Endothelial cell (in vitro differentiated cells): Measurements from ENCODE around the gene SAMD10. TPM values are rescaled to one million over a fixed set of nuclear protein-coding genes. Genes with fewer than 3 reads are reported as not detected.

Experiments used
- DNase-seq: peaks from one replicate; pipeline ENCODE4 v3.0.0; 2021; ENCODE audit warnings: low spot score
- H3K27ac Mint-ChIP-seq: one replicate; pipeline ENCODE4 v1.8.0; 2021; ENCODE audit warnings: mixed read lengths, inconsistent platforms; ENCODE audit not compliant: unreplicated experiment
- H3K27me3 Mint-ChIP-seq: one replicate; pipeline ENCODE4 v1.8.0; 2021; ENCODE audit warnings: mild to moderate bottlenecking, moderate library complexity, mixed read lengths, inconsistent platforms; ENCODE audit not compliant: unreplicated experiment
- H3K36me3 Mint-ChIP-seq: one replicate; pipeline ENCODE4 v1.8.0; 2021; ENCODE audit warnings: mild to moderate bottlenecking, low read depth, mixed read lengths, inconsistent platforms; ENCODE audit not compliant: unreplicated experiment
- H3K4me1 Mint-ChIP-seq: one replicate; pipeline ENCODE4 v1.8.0; 2021; ENCODE audit warnings: mild to moderate bottlenecking, mixed read lengths, inconsistent platforms; ENCODE audit not compliant: unreplicated experiment
- H3K4me3 Mint-ChIP-seq: one replicate; pipeline ENCODE4 v1.8.0; 2021; ENCODE audit warnings: mild to moderate bottlenecking, mixed read lengths, inconsistent platforms; ENCODE audit not compliant: unreplicated experiment
- H3K9me3 Mint-ChIP-seq: one replicate; pipeline ENCODE4 v1.8.0; 2021; ENCODE audit warnings: mixed read lengths, inconsistent platforms; ENCODE audit not compliant: unreplicated experiment
- total RNA-seq: library from RNA; stranded (reverse); fragmentation: NEBNext Ultra II Directional; extraction: Animal tissue kit (Norgen Biotek cat#: 25700); gene quantifications from one replicate; pipeline ENCODE4 v1.2.1, GENCODE V29; 2021; ENCODE audit not compliant: unreplicated experiment
- TF ChIP-seq, protein P1 (sequence below): fragments of 200-600 bp; sonication (generic); IDR thresholded peaks from one replicate; pipeline ENCODE4 v1.5.0; 2021; ENCODE audit warnings: antibody characterized with exemption; ENCODE audit not compliant: unreplicated experiment

SAMD10 gene
- total RNA-seq, 1 donor from 2014 or later, result 5.0 TPM

- no peak for DNase-seq
- H3K27ac Mint-ChIP-seq, result no peak overlapping the region
- TF ChIP-seq, protein P1, sequence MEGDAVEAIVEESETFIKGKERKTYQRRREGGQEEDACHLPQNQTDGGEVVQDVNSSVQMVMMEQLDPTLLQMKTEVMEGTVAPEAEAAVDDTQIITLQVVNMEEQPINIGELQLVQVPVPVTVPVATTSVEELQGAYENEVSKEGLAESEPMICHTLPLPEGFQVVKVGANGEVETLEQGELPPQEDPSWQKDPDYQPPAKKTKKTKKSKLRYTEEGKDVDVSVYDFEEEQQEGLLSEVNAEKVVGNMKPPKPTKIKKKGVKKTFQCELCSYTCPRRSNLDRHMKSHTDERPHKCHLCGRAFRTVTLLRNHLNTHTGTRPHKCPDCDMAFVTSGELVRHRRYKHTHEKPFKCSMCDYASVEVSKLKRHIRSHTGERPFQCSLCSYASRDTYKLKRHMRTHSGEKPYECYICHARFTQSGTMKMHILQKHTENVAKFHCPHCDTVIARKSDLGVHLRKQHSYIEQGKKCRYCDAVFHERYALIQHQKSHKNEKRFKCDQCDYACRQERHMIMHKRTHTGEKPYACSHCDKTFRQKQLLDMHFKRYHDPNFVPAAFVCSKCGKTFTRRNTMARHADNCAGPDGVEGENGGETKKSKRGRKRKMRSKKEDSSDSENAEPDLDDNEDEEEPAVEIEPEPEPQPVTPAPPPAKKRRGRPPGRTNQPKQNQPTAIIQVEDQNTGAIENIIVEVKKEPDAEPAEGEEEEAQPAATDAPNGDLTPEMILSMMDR, result no peak
- H3K27me3 Mint-ChIP-seq, result peaks cover 22% of the 10 kb centered on the region
- H3K9me3 Mint-ChIP-seq, result no peaks in the 10 kb centered on the region
- H3K4me3 Mint-ChIP-seq, result no peak overlapping the region
- peaks cover 18% of the 10 kb centered on the region for H3K4me1 Mint-ChIP-seq
- peaks cover 15% of the 10 kb centered on the region for H3K36me3 Mint-ChIP-seq
Observed at GRCh38 chr20:63947638-63948456, 31.6 kb downstream of the SAMD10 start.

- no peaks in the 10 kb centered on the region for H3K9me3 Mint-ChIP-seq
- peak overlapping the region; percentile 18 for H3K4me3 Mint-ChIP-seq
- peak overlapping the region; percentile 48 for H3K27ac Mint-ChIP-seq
- H3K36me3 Mint-ChIP-seq, result peaks cover 15% of the 10 kb centered on the region
- peaks cover 18% of the 10 kb centered on the region for H3K4me1 Mint-ChIP-seq
- H3K27me3 Mint-ChIP-seq, result peaks cover 21% of the 10 kb centered on the region
- DNase-seq, result no peak
- TF ChIP-seq, protein P1, result no peak
Observed at GRCh38 chr20:63946986-63947637, 32.3 kb downstream of the SAMD10 start.

DNA sequence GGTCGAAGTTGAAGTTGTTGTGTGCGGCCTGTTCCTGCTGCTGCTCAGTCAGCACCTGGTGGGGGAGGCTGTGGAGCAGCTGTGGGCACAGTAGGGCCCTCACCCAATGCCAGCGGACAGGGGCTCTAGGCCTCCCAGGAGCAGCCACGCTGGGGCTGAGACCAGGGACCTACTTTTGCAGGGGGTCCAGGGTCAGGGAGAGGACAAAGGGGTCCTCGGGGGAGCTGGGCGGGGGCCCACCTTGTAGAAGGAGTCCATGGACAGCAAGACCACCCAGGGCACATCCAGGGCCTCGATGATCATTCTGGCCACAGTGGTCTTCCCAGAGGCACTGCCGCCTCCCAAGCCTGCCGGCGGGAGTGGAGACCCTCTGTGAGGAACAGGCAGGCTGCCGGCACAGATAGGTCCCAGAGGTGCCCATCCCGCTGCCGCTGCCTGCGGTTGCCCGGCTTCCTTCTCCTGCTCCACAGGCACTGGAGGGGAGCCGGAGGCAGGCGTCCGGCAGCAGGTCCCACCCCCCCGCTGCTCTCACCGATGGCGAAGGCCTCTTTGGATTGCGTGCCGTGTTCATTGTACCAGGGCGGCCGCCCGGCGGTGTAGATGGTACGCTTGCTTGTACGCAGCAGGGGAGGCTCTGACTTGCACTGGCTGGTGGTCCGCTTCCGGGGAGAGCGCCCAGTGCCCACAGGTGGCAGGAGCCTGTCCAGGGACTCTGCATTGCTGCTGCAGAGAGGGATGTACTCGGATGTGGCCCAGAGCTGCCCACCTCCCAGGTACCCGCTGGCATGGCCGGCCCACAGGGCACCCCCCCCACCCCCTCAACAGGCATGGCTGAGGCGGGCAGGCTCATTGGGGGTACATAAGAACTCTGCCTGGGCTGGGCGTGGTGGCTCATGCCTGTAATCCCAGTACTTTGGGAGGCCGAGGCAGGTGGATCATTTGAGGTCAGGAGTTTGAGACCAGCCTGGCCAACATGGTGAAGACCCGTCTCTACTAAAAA lies 33.2 kb downstream of the SAMD10 start:
- Mint-ChIP-seq H3K4me3 (no peak overlapping the region), H3K9me3 (no peaks in the 10 kb centered on the region), H3K4me1 (peaks cover 18% of the 10 kb centered on the region), H3K27ac (no peak overlapping the region), H3K27me3 (peaks cover 21% of the 10 kb centered on the region), H3K36me3 (peaks cover 15% of the 10 kb centered on the region)
- DNase-seq, result no peak
- TF ChIP-seq, protein P1, result no peak

DNA sequence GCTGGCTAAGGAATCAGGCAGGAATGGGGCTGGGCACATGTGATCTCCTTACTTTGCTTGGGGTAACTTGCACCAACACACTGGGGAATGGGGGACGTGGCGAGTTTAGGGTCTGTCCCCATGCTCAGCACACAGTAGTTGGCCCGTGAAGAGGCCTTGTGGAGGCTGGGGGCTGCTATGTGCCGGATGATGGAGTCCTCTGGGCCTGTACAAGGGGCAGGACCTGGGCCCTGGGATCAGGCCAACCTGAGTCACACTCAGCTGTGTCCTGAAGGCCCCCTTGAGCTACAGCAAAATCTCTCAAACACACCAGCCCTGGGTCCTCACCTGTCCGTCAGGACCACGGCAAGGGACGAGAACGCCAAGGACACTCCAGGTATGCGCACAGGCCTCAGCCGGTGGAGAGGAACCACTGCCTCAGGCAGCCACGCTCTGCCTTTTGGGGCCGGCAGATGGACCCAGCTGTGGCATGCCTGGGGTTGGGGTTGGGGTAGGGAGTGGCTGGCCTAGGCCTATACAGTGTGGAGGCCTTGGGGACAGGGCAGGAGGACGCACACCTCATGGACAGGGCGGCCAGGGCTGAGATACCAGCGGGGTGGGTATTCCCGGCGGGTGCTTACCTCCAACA lies 34.3 kb downstream of the SAMD10 start:
- no peak for DNase-seq
- peaks cover 23% of the 10 kb centered on the region for H3K27me3 Mint-ChIP-seq
- TF ChIP-seq, protein P1, result no peak
- H3K4me3 Mint-ChIP-seq, result no peak overlapping the region
- H3K4me1 Mint-ChIP-seq, result peaks cover 18% of the 10 kb centered on the region
- H3K27ac Mint-ChIP-seq, result no peak overlapping the region
- no peaks in the 10 kb centered on the region for H3K9me3 Mint-ChIP-seq
- H3K36me3 Mint-ChIP-seq, result peaks cover 15% of the 10 kb centered on the region
